AG09309 (cell line): ENCODE results near the gene EVA1B.

ENCODE experiments used
- DNase-seq: peaks from one replicate; pipeline ENCODE4 v3.0.0-alpha.2; 2010; ENCODE audit warnings: low read depth
- H3K4me3 ChIP-seq: 2 replicates; pipeline ENCODE4 v1.5.1; 2011; ENCODE audit warnings: mild to moderate bottlenecking, low read depth, low read length, moderate library complexity; ENCODE audit not compliant: control insufficient read depth
- TF ChIP-seq, protein P1 (sequence below): IDR thresholded peaks from 2 replicates; pipeline ENCODE4 v1.5.1; 2011; ENCODE audit warnings: mild to moderate bottlenecking, low read depth, low read length, inconsistent platforms; ENCODE audit not compliant: insufficient read depth, control insufficient read depth; ENCODE audit errors: missing control alignments

EVA1B gene

DNA sequence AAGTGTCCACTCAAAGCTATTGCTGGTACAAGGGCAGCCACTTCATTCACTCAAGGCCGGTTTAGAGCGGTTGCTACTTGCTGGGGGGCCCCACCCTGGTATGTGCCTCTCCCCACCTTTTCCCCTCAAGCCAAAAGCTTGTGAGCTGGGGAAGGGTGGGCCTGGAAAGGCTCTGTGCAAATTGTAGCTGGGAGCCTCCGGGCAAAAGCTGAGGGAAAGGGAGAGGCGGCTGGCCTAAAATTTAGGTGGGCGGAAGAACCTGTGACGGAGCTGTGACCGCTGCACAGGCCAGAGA, 17.6 kb downstream of the EVA1B start:
- TF ChIP-seq, protein P1, sequence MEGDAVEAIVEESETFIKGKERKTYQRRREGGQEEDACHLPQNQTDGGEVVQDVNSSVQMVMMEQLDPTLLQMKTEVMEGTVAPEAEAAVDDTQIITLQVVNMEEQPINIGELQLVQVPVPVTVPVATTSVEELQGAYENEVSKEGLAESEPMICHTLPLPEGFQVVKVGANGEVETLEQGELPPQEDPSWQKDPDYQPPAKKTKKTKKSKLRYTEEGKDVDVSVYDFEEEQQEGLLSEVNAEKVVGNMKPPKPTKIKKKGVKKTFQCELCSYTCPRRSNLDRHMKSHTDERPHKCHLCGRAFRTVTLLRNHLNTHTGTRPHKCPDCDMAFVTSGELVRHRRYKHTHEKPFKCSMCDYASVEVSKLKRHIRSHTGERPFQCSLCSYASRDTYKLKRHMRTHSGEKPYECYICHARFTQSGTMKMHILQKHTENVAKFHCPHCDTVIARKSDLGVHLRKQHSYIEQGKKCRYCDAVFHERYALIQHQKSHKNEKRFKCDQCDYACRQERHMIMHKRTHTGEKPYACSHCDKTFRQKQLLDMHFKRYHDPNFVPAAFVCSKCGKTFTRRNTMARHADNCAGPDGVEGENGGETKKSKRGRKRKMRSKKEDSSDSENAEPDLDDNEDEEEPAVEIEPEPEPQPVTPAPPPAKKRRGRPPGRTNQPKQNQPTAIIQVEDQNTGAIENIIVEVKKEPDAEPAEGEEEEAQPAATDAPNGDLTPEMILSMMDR = no peak
- DNase-seq = no peak
- H3K4me3 ChIP-seq = no peak overlapping the region

DNA sequence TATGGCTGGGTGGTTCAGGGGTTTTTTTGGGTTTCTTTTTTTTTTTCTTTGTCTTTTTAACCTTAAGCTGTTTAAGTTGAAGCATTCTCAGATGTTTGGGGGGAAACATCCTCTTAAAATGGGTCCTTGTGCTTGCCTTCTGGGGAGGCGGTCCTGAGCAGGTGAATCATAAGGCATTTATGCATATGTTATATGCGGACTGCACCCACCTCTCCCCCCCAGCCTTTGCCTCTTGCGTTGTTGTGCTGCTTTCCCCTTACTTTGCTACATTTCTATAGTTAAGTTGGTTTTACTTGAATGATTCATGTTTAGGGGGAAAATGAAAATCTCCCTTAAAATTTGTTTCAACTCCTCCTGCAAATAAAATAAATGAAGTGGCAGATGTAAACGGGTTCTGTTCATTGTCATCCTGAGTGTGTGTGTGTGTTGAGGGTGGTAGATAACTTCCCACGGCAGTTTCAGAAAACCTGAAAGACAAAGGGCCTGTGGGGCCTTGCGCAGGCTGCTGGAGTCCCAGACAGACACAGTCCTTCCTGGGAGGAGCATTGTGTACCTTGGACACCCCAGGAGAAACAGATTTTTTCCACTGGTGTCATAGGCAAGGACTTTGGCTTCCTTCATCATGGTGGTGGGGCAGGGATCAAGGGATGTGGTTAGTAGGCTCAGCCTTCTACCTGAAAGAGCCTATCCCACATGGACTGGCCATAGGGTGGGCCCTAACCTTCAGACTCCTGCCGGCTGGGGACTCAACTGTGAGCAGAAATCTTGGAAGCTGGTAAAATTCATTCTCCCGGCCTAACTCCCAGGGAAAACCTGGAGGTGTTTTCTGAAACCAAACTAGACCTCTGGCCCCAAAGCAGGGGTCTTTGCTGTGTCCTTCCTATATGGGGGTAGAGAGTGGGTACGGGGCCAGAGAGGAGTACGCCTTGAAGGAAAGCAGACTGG, 18.2 kb downstream of the EVA1B start:
- TF ChIP-seq, protein P1 = no peak
- DNase-seq = no peak
- no peak overlapping the region for H3K4me3 ChIP-seq

DNA sequence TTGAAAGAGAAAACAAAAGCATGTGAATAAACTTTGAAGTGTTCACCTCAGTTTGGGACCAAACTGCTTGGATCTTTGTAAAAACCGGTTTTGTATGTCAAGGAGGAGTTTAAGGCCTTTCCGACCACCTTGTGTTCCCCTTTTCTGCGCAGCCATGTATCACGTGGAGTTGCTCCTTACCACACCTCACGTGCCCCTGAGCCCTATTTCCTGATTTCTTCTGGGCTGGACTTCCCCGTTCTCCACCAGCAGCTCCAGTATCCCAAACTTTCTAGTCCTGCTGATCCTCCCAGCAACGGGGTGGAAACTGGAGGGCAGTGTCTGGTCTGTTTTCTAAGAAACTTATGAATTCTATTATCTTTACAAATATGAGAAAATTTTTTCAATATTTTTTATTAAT, 18.9 kb downstream of the EVA1B start:
- TF ChIP-seq, protein P1 = no peak
- H3K4me3 ChIP-seq = no peak overlapping the region
- DNase-seq = no peak

DNA sequence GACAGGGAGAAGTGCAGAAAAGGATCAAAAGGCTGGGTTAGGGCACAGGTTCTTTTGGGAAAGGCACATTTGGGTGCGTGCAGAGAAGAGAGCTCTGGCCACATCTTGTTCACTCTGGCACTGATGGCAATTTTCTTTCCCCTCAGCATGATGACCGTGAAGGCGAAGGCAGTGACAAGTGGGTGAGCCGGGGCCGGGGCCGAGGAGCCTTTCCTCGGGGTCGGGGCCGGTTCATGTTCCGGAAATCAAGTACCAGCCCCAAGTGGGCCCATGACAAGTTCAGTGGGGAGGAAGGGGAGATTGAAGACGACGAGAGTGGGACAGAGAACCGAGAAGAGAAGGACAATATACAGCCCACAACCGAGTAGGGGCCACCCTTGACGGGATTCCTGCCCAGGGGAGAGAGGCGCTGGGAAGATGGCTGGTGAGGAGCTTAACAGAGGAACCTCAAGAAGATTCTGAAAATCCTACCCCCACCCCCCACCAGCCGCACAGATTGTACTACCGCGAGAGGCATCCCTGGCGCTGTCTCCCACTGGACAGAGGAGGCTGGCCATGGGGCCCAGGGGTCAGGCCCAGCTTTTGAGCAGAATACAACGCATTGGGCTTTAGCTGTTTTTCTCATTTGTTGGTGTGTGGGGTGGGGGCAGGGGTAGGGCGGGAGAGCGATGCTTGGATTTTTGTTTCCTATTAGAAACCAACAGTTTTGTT, 19.6 kb downstream of the EVA1B start:
- no peak for DNase-seq
- no peak overlapping the region for H3K4me3 ChIP-seq
- TF ChIP-seq, protein P1 = no peak

DNA sequence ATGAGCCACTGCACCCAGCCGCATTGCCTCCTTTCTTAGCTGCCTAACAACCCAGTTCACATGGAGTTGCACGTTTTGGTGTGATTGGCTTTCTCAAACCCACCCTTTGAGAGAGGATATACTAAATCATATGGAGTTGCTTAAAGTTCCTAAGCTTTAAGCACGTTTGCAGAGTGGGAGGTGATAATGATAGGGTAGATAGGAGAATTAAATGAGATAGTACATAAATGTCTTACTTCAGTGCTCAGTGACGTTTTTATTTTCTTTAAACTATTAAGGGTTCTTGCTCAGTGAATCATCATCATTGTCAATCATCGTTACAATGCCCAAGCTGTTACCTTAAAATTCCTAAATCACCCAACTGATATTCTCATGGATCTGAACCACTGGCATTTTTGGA, 20.2 kb downstream of the EVA1B start:
- no peak overlapping the region for H3K4me3 ChIP-seq
- no peak for DNase-seq
- TF ChIP-seq, protein P1 = no peak

DNA sequence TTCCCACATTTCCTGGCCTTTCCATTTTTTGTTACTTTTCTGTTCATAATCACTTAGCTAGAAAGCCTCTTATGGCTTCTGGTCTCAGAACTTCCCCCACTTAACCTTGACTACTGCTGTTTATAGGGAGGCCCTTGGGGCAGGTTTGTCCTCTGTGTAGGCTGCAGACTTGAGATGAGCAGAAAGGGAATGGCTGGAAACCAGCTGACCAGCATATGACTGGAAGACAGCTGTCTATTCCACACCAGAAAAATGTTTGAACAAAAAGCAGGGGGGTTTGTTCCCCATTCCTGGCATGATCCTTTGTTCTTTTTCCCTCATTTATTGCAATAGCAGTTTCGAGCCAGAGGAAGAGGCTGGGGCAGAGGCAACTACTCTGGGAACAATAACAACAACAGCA, 22.2 kb downstream of the EVA1B start:
- H3K4me3 ChIP-seq = no peak overlapping the region
- DNase-seq = no peak
- TF ChIP-seq, protein P1 = no peak

DNA sequence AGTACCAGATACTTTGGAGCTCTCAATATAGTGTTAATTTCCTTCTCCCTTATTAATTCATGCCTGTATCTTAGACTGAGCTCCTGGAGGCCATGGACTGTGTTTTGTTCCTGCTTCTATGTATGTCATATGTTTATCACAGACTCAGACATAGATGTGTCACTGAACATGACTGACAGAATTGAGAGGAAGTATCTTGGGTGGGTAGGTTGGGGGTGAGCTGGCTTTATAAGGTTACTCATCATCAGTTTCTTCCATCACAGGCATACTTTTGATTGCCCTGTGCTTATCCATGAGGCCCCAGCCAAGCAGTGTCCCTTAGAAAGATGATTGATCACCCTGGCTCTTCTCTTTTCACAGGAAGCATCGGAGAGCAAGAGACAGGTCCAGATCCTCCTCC, 22.9 kb downstream of the EVA1B start:
- TF ChIP-seq, protein P1 = no peak
- no peak overlapping the region for H3K4me3 ChIP-seq
- DNase-seq = no peak
